ENCODE data around the gene RHBDD2.
"Not testable (repeated sequence)": the region's sequence is repeated elsewhere in the genome, so short reads cannot be mapped to it uniquely, and the experiment has no call there.

RHBDD2 gene

GRCh38 chr7:75878769-75879611 lies at the start of gene RHBDD2:
Gene RHBDD2 (plus strand): TSS chr7:75879034. CDS start chr7:75879083, 49 bp downstream.
- DNase-seq (ENCODE audit: low spot score), result peak; percentile 97

DNA sequence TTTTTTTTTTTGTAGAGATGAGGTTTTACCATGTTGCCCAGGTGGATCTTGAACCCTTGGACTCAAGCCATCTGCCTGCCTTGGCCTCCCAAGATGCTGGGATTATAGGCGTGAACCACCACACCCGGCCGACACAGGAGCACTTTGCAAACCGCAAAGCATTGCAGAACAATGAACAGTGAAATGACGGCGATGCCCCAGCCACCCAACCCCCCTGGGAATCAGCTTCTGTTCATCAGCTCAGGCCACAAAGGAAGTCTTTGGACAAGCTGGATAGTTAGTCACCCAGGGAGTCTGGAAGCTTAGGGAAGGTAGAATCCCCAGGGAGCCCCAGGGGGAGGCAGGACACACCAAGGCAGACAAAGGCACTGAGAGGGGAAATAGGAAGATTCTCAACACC lies 49.2 kb upstream of the RHBDD2 start:
- DNase-seq (ENCODE audit: low spot score), result not testable (repeated sequence)

GRCh38 chr7:75830978-75831377 lies 47.9 kb upstream of the RHBDD2 start:
- no peak for DNase-seq (ENCODE audit: low spot score)

- not testable (repeated sequence) for DNase-seq (ENCODE audit: low spot score)
These were observed 45.2 kb upstream of the RHBDD2 start for GRCh38 chr7:75833662-75834061.

- DNase-seq (ENCODE audit: low spot score), result no peak
These were observed 43.0 kb upstream of the RHBDD2 start for GRCh38 chr7:75835688-75836285.

GRCh38 chr7:75836798-75837197 lies 42.0 kb upstream of the RHBDD2 start:
- no peak for DNase-seq (ENCODE audit: low spot score)

DNA sequence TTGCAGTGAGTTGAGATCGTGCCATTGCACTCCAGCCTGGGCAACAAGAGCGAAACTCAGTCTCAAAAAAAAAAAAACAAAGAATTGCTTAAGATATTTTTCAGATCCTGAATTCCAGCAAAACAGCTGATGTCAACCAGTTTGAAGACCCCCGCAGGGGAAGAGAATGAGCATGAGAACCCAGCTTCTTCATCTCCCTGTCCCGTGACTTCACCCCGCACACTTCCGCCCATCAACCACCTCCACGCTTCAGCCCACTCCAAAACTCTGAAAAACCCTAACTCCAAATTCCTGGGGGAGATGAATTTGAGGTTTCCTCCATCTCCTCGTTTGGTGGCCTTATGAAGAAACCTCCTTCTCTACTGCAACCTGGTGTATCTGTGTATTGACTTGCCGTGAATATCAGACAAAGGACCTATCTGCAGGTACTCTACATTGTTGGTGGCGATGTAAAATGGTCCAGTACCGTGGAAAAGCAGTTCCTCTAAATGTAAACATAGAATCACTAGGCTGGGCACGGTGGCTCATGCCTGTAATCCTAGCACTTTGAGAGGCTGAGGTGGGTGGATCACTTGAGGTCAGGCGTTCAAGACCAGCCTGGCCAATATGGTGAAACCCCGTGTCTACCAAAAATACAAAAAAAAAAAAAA lies 40.4 kb upstream of the RHBDD2 start:
- not testable (repeated sequence) for DNase-seq (ENCODE audit: low spot score)

DNA sequence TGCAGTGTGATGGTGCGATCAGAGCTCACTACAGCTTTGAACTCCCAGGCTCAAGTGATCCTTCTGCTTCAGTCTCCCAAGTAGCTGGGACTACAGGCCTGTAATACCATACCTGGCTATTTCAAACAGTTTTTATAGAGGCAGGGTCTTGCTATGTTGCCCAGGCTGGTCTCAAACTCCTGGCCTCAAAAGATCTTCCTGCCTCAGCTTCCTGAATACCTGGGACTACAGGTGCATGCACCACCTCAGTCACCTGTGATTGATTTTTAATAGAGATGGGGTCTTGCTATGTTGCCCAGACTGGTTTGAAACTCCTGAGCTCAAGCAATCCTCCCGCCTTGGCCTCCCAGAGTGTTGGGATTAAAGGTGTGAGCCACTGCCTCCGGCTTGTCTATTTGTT lies 38.8 kb upstream of the RHBDD2 start:
- DNase-seq (ENCODE audit: low spot score), result no peak

GRCh38 chr7:75842836-75843446 lies 35.9 kb upstream of the RHBDD2 start:
- DNase-seq (ENCODE audit: low spot score), result no peak

GRCh38 chr7:75843613-75844116 lies 35.2 kb upstream of the RHBDD2 start:
- DNase-seq (ENCODE audit: low spot score), result no peak

DNA sequence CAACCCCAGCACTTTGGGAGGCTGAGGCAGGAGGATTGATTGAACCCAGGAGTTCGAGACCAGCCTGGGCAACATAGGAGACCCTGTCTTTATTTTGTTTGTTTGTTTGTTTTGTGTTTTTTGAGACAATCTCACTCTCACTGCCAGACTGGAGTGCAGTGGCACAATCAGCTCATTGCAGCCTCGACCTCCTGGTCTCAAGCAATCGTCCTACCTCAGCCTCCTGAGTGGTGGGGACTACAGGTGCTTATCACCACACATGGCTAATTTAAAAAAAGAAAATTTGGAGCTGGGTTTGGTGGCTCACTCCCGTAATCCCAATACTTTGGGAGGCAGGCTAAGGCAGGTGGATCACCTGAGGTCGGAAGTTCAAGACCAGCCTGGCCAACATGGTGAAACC lies 34.7 kb upstream of the RHBDD2 start:
- no peak for DNase-seq (ENCODE audit: low spot score)

DNA sequence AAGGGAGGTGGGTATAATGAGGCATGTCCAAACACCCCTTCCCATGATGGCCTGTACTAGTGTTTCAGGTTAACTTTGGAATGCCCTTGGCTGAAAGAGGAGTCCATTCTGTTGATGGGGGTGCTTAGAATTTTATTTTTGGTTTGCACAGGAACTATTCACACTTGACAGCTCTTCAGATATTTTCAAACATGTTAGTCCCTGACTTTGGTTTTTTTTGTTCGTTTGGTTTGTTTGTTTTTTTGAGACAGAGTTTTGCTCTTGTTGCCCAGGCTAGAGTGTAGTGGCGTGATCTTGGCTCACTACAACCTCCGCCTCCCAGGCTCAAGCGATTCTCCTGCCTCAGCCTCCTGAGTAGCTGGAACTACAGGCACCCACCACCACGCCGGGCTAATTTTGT lies 33.7 kb upstream of the RHBDD2 start:
- not testable (repeated sequence) for DNase-seq (ENCODE audit: low spot score)

DNA sequence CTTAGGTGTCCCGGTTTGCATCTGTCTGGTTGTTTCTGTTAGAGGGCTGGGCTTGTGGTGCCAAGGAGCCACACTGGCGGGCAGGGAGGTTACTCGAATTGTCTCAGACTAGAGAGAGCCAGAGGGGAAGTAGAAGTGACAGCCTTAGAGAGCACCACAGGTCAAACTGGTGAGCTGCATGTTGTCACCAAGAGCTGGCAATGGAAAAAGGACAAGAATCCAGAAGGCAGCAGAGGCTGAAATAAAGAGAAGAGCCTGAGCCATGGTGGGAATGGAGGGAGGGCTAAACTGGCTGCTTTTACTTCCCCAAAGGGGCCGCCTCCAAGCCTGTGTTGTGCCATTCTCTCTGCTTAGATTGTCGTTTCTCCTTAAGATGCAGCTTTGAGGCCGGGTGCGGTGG lies 31.1 kb upstream of the RHBDD2 start:
- no peak for DNase-seq (ENCODE audit: low spot score)

GRCh38 chr7:75849573-75849972 lies 29.3 kb upstream of the RHBDD2 start:
- DNase-seq (ENCODE audit: low spot score), result no peak

- DNase-seq (ENCODE audit: low spot score), result no peak
These were observed 28.6 kb upstream of the RHBDD2 start for GRCh38 chr7:75850235-75850634.

DNA sequence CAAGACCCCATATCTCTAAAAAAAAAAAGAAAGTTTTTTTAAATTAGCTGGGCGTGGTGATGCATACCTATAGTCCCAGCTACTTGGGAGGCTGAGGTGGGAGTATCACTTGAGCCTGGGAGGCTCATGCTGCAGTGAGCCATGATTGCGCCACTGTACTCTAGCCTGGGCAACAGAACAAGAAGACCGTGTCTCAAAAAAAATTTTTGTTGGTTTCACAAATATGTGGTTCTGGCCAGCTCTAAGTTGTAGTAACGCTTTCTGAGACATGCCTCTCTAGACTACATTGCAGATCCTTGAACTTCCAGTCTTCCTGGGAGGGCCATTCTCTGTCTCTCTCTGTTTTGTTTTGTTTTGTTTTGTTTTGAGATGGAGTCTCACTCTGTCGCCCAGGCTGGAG lies 24.6 kb upstream of the RHBDD2 start:
- DNase-seq (ENCODE audit: low spot score), result no peak

DNA sequence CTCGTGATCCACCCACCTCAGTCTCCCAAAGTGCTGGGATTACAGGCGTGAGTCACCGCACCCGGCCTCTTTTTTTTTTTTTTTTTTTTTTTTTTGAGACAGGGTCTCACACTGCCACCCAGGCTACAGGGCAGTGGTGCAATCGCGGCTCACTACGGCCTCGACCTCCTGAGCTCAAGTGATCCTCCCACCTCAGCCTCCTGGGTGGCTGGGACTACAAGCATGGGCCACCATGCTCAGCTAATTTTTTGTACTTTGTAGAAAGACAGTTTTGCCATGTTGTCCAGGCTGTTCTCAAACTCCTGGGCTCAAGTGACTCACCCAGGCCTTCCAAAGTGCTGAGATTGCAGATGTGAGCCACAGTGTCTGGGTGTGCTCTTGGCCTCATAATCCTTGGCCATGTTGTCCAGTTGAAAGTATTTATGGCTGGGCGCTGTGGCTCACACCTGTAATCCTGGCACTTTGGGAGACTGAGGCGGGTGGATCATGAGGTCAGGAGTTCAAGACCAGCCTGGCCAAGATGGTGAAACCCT lies 24.0 kb upstream of the RHBDD2 start:
- not testable (repeated sequence) for DNase-seq (ENCODE audit: low spot score)

DNA sequence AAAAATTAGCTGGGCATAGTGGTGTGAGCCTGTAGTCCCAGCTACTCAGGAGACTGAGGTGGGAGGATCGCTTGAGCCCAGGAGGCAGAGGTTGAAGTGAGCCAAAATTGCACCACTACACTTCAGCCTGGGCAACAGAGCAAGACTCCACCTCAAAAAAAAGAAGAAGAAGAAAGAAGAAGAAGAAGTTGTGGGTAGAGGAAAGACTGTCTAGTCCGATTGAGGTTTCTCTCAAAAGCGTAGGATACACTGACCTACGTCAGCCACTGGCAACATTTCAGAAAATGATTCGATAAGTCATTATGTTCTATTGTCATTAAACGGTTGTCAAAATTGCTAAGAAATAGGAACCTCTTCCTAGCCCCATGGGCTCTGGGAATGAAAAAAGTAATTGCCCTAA lies 22.3 kb upstream of the RHBDD2 start:
- DNase-seq (ENCODE audit: low spot score), result no peak

DNA sequence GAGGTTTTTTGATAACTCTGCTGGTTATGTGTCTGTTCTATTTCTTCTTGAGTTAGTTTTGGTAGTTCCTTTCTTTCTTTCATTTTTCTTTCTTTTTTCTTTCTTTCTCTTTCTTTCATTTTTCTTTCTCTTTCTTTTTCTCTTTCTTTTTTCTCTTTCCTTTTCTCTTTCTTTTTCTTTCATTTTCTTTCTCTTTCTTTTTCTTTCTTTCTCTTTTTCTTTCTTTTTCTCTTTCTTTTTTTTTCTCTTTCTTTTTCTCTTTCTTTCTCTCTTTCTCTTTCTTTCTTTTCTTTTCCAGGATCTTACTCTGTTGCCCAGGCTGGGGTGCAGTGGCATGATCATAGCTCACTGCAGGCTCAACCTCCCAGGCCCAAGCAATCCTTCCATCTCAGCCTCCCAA lies 20.4 kb upstream of the RHBDD2 start:
- DNase-seq (ENCODE audit: low spot score), result no peak

DNA sequence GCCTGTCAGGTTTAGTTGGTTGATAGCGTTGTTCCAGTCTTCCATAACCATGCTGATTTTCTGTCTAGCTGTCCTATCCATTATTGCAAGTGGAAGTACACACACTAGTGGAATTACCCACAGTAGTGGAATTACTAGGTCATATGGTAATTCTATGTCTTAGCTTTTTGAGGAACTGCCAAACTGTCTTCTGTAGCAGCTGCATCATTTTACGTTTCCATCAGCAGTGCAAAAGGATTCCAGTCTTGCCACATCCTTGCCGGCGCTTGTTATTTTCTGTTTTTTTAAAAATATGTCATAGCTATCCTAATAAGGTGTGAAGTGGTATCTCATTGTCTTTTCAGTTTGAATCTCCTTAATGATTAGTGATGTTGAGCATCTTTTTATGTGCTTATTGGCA lies 17.2 kb upstream of the RHBDD2 start:
- no peak for DNase-seq (ENCODE audit: low spot score)

DNA sequence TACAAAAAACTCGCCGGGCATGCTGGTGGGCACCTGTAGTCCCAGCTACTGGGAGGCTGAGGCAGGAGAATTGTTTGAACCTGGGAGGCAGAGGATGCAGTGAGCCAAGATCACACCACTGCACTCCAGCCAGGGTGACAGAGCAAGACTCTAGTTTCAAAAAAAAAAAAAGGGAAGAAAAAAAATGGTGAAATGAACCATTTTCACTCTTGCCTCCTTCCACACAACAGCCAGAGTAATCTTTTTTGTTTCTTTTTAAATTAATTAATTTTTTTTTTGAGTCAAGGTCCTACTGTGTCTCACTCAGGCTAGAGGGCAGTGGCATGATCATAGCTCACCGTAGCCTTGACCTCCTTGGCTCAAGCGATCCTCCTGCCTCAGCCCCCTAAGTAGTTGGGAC lies 14.6 kb upstream of the RHBDD2 start:
- DNase-seq (ENCODE audit: low spot score), result not testable (repeated sequence)

- DNase-seq (ENCODE audit: low spot score), result no peak
These were observed 12.7 kb upstream of the RHBDD2 start for GRCh38 chr7:75866114-75866488.
